Lower leg skin (tissue), 4 donors: ENCODE measurements around the gene GFM2. TPM values are rescaled to one million over a fixed set of nuclear protein-coding genes. Genes with fewer than 3 reads are reported as not detected.
"Not testable (repeated sequence)": the region's sequence is repeated elsewhere in the genome, so short reads cannot be mapped to it uniquely, and the experiment has no call there.

Experiments
- DNase-seq, 2 donors: peaks; one replicate each; pipeline ENCODE4 v3.0.0-alpha.2; 2019; ENCODE audit warnings: low spot score in 2 of 2
- H3K4me3 ChIP-seq: fragments of 200-600 bp; sonication (generic); 2 replicates; pipeline ENCODE4 v1.5.1; 2017; ENCODE audit warnings: mild to moderate bottlenecking, low read depth; ENCODE audit not compliant: poor library complexity, severe bottlenecking
- POLR2A ChIP-seq, 2 donors: fragments of 450-650 bp; IDR thresholded peaks; one replicate each; pipeline ENCODE4 v1.6.1; 2016 to 2017; ENCODE audit warnings: antibody characterized with exemption in 2 of 2, mild to moderate bottlenecking in 1 of 2, moderate library complexity in 1 of 2
- WGBS, 2 donors: methylation state at CpG; one replicate each; pipeline ENCODE4 v1.1.5; 2018; 5-methylcytosine and 5-hydroxymethylcytosine counted together
- intact Hi-C: fragments of 100-400 bp; cut with DNase I; formaldehyde crosslinking; loops from one replicate; pipeline ENCODE4 v1.15.0; 2023; ENCODE audit warnings: low total_unique reads
- total RNA-seq, 4 donors: library from RNA; depleted of rRNA; stranded (reverse); fragments of >200 nt; gene quantifications; one replicate each; pipeline ENCODE4 v1.1.0, GENCODE V29; 2016
- TF ChIP-seq, protein P1 (sequence below), 3 donors: fragments of 450-650 bp; IDR thresholded peaks; one replicate each; pipeline ENCODE4 v1.5.1; 2016; ENCODE audit warnings: antibody characterized with exemption in 3 of 3, mild to moderate bottlenecking in 3 of 3, moderate library complexity in 2 of 3

The GFM2 gene
- total RNA-seq, 4 donors from 2014 or later: 16.7 to 19.9 (median 19.6) TPM

DNA sequence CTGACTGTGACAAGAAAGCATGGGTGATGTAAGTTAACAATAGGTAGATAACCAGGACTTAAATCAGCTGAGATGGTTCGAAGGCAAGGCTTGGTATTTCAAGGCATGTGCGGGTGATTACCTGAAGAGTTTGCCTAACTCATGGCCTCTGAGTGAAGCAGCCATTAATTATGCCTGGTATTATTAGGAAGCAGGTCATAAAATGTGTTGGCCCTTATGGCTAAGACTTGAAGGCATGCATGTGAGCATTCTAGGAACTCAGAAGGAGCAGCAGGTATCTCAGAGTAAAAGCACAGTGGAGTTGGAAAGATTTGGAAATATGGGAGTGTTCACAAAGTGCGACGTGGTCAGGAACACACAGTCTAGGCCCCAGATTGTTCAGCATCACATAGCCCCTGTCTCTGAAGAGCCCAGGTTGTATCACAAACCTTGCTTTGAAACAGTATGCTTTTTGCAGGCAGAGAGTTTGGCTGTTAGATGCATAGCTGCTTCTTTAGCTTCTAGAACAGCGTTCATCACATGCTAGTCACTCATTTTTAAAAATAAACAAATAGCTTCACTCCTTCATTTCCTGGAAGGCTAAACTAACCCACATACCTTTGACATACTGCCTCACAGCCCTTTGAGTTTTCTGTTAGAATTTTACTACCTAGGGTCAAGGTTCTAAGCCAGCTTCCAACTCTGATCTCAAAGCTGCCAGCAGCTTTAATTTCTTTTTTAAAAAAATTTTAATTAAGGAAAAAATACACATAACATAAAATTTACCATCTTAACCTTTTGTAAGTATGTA, 79.8 kb downstream of the GFM2 start:
- no peak for DNase-seq
- TF ChIP-seq, protein P1, sequence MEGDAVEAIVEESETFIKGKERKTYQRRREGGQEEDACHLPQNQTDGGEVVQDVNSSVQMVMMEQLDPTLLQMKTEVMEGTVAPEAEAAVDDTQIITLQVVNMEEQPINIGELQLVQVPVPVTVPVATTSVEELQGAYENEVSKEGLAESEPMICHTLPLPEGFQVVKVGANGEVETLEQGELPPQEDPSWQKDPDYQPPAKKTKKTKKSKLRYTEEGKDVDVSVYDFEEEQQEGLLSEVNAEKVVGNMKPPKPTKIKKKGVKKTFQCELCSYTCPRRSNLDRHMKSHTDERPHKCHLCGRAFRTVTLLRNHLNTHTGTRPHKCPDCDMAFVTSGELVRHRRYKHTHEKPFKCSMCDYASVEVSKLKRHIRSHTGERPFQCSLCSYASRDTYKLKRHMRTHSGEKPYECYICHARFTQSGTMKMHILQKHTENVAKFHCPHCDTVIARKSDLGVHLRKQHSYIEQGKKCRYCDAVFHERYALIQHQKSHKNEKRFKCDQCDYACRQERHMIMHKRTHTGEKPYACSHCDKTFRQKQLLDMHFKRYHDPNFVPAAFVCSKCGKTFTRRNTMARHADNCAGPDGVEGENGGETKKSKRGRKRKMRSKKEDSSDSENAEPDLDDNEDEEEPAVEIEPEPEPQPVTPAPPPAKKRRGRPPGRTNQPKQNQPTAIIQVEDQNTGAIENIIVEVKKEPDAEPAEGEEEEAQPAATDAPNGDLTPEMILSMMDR (IDR thresholded peaks at IDR 0.05): no peak
- TF ChIP-seq POLR2A (IDR thresholded peaks at IDR 0.05): no peak
- H3K4me3 ChIP-seq: no peak overlapping the region
- WGBS, 2 donors: 82 to 84% methylated on average over 5 of the region's 5 CpGs
- intact Hi-C loops: no loop called here

DNA sequence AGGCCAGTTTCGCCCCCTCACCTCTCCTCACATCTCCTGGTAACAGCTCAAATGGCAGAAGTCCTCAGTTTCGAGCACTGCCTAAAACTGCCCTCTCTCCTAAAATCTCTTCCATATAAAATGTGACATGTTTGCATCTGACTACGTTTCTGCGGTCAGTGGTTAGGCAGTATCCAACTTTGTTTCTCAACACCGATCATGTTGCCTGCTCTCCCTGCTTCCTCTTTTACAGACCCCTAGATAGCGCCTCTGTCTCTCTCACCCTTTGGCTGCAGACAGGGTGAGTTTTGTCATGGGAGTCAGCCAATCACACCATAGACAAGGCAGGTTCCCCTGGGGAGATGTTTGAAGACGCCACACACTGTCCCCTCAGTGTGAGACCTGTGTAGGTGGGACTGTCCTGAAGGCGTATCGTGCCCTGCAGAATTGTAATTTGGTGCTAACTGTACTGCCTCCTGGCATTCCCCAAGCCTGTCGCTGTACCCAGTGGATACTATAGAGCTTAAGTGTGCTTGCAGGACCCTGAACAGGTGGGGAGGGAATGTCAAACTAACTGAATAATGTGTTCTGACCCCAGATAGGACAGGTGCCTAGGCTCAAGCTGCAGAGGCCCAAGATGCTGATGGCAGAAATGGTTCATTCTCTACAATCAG, 80.8 kb downstream of the GFM2 start:
- no peak overlapping the region for H3K4me3 ChIP-seq
- TF ChIP-seq, protein P1 (IDR thresholded peaks at IDR 0.05): no peak
- no peak for TF ChIP-seq POLR2A (IDR thresholded peaks at IDR 0.05)
- 50 to 63% methylated on average over 10 of the region's 10 CpGs for WGBS, 2 donors
- intact Hi-C loops: no loop called here
- DNase-seq: no peak

DNA sequence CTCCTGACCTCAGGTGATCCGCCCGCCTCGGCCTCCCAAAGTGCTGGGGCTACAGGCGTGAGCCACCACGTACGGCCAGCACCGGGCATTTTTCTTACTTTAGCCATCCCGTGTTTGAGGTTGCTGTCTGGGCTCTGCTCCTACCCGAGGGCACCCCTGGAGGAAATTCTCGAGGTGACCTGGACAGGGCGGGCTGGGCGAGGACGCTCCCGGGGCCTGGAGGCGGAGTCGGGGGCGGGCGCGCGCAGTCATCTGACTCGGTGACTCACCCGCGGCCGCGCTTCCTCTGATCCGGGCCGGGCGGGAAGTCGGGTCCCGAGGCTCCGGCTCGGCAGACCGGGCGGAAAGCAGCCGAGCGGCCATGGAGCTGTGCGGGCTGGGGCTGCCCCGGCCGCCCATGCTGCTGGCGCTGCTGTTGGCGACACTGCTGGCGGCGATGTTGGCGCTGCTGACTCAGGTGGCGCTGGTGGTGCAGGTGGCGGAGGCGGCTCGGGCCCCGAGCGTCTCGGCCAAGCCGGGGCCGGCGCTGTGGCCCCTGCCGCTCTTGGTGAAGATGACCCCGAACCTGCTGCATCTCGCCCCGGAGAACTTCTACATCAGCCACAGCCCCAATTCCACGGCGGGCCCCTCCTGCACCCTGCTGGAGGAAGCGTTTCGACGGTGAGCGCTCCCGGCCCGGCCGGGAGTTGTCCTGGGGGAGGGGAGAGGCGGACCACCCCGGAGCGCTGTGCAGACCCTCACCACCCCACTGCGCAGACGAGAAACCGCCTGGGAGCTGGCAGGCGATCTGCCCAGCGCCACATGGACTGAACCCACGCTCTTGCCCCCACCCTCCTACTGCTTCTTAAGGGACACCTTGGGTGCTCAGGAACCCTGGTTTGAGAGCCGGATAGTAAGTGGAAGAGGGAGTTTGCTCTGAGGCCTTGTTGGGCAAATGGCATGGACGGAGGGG, 81.7 kb downstream of the GFM2 start, which contains the start of gene HEXB:
TSS of gene HEXB (plus strand) at position 334 of the 952 bp plus-strand sequence. CDS start at position 362, 28 bp downstream.
- 5 to 9% methylated on average over 41 to 66 of the region's 78 CpGs for WGBS, 2 donors

DNA sequence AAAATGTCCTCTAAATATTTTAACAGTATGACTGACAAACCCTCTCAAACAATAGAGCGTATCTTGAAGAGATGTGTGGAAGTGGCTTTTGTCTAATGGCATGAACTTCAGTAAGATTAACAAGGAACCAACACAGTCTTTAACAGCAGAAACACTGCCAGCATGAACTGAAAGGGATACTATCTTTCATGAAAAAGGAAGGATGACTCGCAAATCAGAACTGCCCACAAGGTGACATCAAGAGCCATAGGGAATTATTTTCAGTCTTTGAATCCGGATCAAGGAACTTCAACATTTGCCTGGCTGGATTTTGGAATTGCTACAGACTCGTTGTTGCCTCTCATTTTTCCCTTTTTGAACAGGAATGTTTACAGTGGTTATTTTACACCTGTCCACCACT, 87.0 kb downstream of the GFM2 start:
- no peak for DNase-seq
- no peak overlapping the region for H3K4me3 ChIP-seq
- no peak for TF ChIP-seq POLR2A (IDR thresholded peaks at IDR 0.05)
- TF ChIP-seq, protein P1 (IDR thresholded peaks at IDR 0.05): no peak
- WGBS, 2 donors: 64 to 78% methylated on average over 4 of the region's 4 CpGs
- intact Hi-C loops: no loop called here

More for the DNA sequence above, 81.7 kb downstream of the GFM2 start, which contains the start of gene HEXB:
- intact Hi-C loops: no loop called here
- DNase-seq: peak; percentile 88 to 98
- TF ChIP-seq, protein P1 (IDR thresholded peaks at IDR 0.05): no peak
- peak in 1 of 2 donors; percentile 32 for TF ChIP-seq POLR2A (IDR thresholded peaks at IDR 0.05)
- H3K4me3 ChIP-seq: peak within 1 kb of the TSS; percentile 86

DNA sequence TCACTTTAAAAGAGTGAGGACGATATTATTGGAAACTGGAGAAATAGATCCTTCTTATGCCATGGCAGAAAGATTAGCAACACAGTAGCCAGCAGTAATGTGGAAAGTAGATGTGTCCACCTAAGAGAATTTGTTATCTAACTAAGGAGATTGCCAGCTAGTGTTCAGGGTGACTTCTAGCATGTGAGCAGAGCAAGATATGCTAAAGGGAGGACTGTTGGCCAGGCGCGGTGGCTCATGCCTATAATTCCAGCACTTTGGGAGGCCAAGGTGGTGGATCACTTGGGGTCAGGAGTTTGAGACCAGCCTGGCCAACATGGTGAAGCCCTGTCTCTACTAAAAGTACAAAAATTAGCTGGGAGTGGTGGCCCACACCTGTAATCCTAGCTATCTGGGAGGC, 87.6 kb downstream of the GFM2 start:
- DNase-seq, H3K4me3 ChIP-seq, intact Hi-C loops: not testable (repeated sequence)
- WGBS, 2 donors: 95 to 98% methylated on average over 3 of the region's 3 CpGs

DNA sequence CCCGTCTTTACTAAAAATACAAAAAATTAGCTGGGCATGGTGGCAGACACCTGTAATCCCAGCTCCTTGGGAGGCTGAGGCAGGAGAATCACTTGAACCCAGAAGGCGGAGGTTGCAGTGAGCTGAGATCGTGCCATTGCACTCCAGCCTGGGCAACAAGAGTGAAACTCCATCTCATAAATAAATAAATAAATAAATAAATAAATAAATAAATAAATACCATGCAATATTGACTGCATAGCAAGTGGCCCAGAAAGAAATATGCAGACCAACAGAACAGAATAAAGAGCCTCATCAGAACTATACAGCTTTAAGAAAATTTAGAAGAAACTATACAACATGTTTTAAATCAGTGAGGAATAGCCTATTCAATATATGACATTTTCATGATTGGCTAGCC, 88.8 kb downstream of the GFM2 start:
- intact Hi-C loops, DNase-seq, H3K4me3 ChIP-seq: not testable (repeated sequence)
- WGBS, 2 donors: 82 to 98% methylated on average over 3 of the region's 3 CpGs

DNA sequence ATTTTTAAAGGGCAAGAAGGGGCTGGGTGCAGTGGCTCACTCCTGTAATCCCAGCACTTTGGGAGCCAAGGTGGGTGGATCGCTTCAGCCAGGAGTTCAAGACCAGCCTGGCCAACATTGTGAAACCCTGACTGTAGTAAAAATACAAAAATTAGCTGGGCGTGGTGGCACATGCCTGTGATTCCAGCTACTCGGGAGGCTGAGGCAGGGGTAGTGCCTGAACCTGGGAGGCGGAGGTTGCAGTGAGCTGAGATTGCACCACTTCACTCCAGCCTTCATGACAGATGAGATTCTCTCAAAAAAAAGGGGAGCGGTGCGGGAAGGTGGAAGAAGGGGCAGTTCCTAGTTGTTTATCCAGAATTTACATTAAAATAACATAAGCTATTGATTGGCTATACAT, 90.5 kb downstream of the GFM2 start:
- 84 to 89% methylated on average over 6 of the region's 6 CpGs for WGBS, 2 donors
- intact Hi-C loops, DNase-seq, H3K4me3 ChIP-seq: not testable (repeated sequence)
